HEK293 (cell line): ENCODE data around the gene C16orf46.

ENCODE experiments used
- ATF2 ChIP-seq: fragments of 450-650 bp; formaldehyde crosslinking; IDR thresholded peaks from 2 replicates; pipeline ENCODE4 v1.5.1; 2016; ENCODE audit warnings: missing biosample characterization, missing genetic modification characterization, low read depth
- CTCF ChIP-seq: fragments of 450-650 bp; formaldehyde crosslinking; IDR thresholded peaks from 2 replicates; pipeline ENCODE4 v1.5.1; 2016; ENCODE audit warnings: missing biosample characterization, missing genetic modification characterization
- GLI4 ChIP-seq: fragments of 450-650 bp; formaldehyde crosslinking; IDR thresholded peaks from 2 replicates; pipeline ENCODE4 v1.5.1; 2016; ENCODE audit warnings: missing biosample characterization, missing genetic modification characterization
- HOXD13 ChIP-seq: sonication (generic); formaldehyde crosslinking; IDR thresholded peaks from 2 replicates; pipeline ENCODE4 v1.8.0; 2022; ENCODE audit warnings: missing genetic modification reagents, borderline replicate concordance
- ZBTB26 ChIP-seq: fragments of 450-650 bp; formaldehyde crosslinking; optimal IDR thresholded peaks from 2 replicates; pipeline ENCODE3; 2016; ENCODE audit warnings: missing biosample characterization, mild to moderate bottlenecking, missing genetic modification characterization
- ZFP41 ChIP-seq: fragments of 450-650 bp; formaldehyde crosslinking; IDR thresholded peaks from 2 replicates; pipeline ENCODE4 v1.5.1; 2016; ENCODE audit warnings: missing biosample characterization, missing genetic modification characterization, borderline replicate concordance
- ZNF292 ChIP-seq: fragments of 450-650 bp; formaldehyde crosslinking; IDR thresholded peaks from 2 replicates; pipeline ENCODE4 v1.5.1; 2016; ENCODE audit warnings: low read depth, missing biosample characterization, missing genetic modification characterization, borderline replicate concordance
- ZNF302 ChIP-seq: fragments of 450-650 bp; formaldehyde crosslinking; IDR thresholded peaks from 2 replicates; pipeline ENCODE4 v1.5.1; 2016; ENCODE audit warnings: missing biosample characterization, missing genetic modification characterization, low read depth
- ZNF398 ChIP-seq: fragments of 450-650 bp; formaldehyde crosslinking; IDR thresholded peaks from 2 replicates; pipeline ENCODE4 v1.5.1; 2017; ENCODE audit warnings: missing biosample characterization, missing genetic modification characterization
- ZNF423 ChIP-seq: fragments of 450-650 bp; formaldehyde crosslinking; IDR thresholded peaks from 2 replicates; pipeline ENCODE4 v1.5.1; 2016; ENCODE audit warnings: missing biosample characterization, missing genetic modification characterization
- ZNF513 ChIP-seq: fragments of 450-650 bp; IDR thresholded peaks from 2 replicates; pipeline ENCODE4 v1.5.1; 2018; ENCODE audit warnings: missing biosample characterization, missing genetic modification characterization

- TF ChIP-seq CTCF (tag by site-specific recombination): no peak
- TF ChIP-seq ZFP41 (tag by site-specific recombination): no peak
- TF ChIP-seq ZBTB26 (tag by site-specific recombination): no peak
- no peak for TF ChIP-seq HOXD13 (CRISPR knock-in tag)
- no peak for TF ChIP-seq ZNF398 (tag by site-specific recombination)
- no peak for TF ChIP-seq ATF2 (tag by site-specific recombination)
- TF ChIP-seq ZNF302 (tag by site-specific recombination): no peak
- no peak for TF ChIP-seq ZNF292 (tag by site-specific recombination)
- TF ChIP-seq ZNF513 (tag by site-specific recombination): no peak
- no peak for TF ChIP-seq GLI4 (tag by site-specific recombination)
- no peak for TF ChIP-seq ZNF423
Measured at GRCh38 chr16:81061307-81061640, 15.8 kb downstream of the C16orf46 start.
